Nephron (organoid): ENCODE results near the gene C6orf15.

ENCODE experiments used
- H3K27ac Mint-ChIP-seq, 3 experiments: 2 replicates each; pipeline ENCODE4 v1.8.0; 2020; ENCODE audit warnings: mixed read lengths in 3 of 3, mild to moderate bottlenecking in 2 of 3, moderate library complexity in 1 of 3
- H3K27me3 Mint-ChIP-seq: 2 replicates; pipeline ENCODE4 v1.8.0; 2021; ENCODE audit warnings: low read depth, mild to moderate bottlenecking, moderate library complexity, mixed read lengths
- H3K36me3 Mint-ChIP-seq: 2 replicates; pipeline ENCODE4 v1.8.0; 2020; ENCODE audit warnings: low read depth, mixed read lengths
- H3K4me1 Mint-ChIP-seq: 2 replicates; pipeline ENCODE4 v1.8.0; 2020; ENCODE audit warnings: mixed read lengths
- H3K4me3 Mint-ChIP-seq, 3 experiments: 2 replicates each; pipeline ENCODE4 v1.8.0; 2020; ENCODE audit warnings: mild to moderate bottlenecking in 3 of 3, mixed read lengths in 3 of 3, moderate library complexity in 2 of 3
- H3K9me3 Mint-ChIP-seq: 2 replicates; pipeline ENCODE4 v1.8.0; 2020; ENCODE audit warnings: mixed read lengths
- CTCF ChIP-seq, 3 experiments: fragments of 200-600 bp; sonication (generic); IDR thresholded peaks; one replicate each; pipeline ENCODE4 v1.5.0; 2021; ENCODE audit warnings: antibody characterized with exemption in 3 of 3; ENCODE audit not compliant: unreplicated experiment in 3 of 3

The C6orf15 gene

GRCh38 chr6:31086788-31087440 lies 25.5 kb downstream of the C6orf15 start:
- no peaks in the 10 kb centered on the region for H3K36me3 Mint-ChIP-seq
- no peak for TF ChIP-seq CTCF (IDR thresholded peaks at IDR 0.05; ENCODE audit: unreplicated experiment in 3 of 3)

GRCh38 chr6:31083742-31084354 lies 28.5 kb downstream of the C6orf15 start:
- H3K9me3 Mint-ChIP-seq: no peaks in the 10 kb centered on the region
- H3K4me1 Mint-ChIP-seq: peaks cover 32% of the 10 kb centered on the region
- peak overlapping the region in 2 of 3 experiments; percentile 15 to 35 for H3K27ac Mint-ChIP-seq
- H3K27me3 Mint-ChIP-seq: peaks cover 20% of the 10 kb centered on the region
- no peaks in the 10 kb centered on the region for H3K36me3 Mint-ChIP-seq
- no peak overlapping the region for H3K4me3 Mint-ChIP-seq
- peak; percentile 17 to 46 (median 21) for TF ChIP-seq CTCF (IDR thresholded peaks at IDR 0.05; ENCODE audit: unreplicated experiment in 3 of 3)

More at GRCh38 chr6:31086788-31087440, 25.5 kb downstream of the C6orf15 start:
- H3K4me3 Mint-ChIP-seq: no peak overlapping the region
- no peaks in the 10 kb centered on the region for H3K9me3 Mint-ChIP-seq
- peaks cover 19% of the 10 kb centered on the region for H3K27me3 Mint-ChIP-seq
- H3K27ac Mint-ChIP-seq: no peak overlapping the region
- peaks cover 26% of the 10 kb centered on the region for H3K4me1 Mint-ChIP-seq

- Mint-ChIP-seq H3K4me3 (no peak overlapping the region), H3K27me3 (peaks cover 20% of the 10 kb centered on the region), H3K4me1 (peaks cover 24% of the 10 kb centered on the region), H3K36me3 (no peaks in the 10 kb centered on the region), H3K27ac (no peak overlapping the region), H3K9me3 (no peaks in the 10 kb centered on the region)
- no peak for TF ChIP-seq CTCF (IDR thresholded peaks at IDR 0.05; ENCODE audit: unreplicated experiment in 3 of 3)
Observed at GRCh38 chr6:31081872-31082271, 30.5 kb downstream of the C6orf15 start.

GRCh38 chr6:31079656-31080261 lies 32.6 kb downstream of the C6orf15 start:
- Mint-ChIP-seq H3K27me3 (peaks cover 16% of the 10 kb centered on the region), H3K27ac (peak overlapping the region in 2 of 3 experiments; percentile 14 to 33), H3K4me1 (peaks cover 20% of the 10 kb centered on the region), H3K9me3 (no peaks in the 10 kb centered on the region), H3K4me3 (peak overlapping the region in 1 of 3 experiments; percentile 42), H3K36me3 (no peaks in the 10 kb centered on the region)
- TF ChIP-seq CTCF (IDR thresholded peaks at IDR 0.05; ENCODE audit: unreplicated experiment in 3 of 3): peak; percentile 80 to 82 (median 82)

GRCh38 chr6:31076611-31077010 lies 35.8 kb downstream of the C6orf15 start:
- TF ChIP-seq CTCF (IDR thresholded peaks at IDR 0.05; ENCODE audit: unreplicated experiment in 3 of 3): no peak
- Mint-ChIP-seq H3K9me3 (no peaks in the 10 kb centered on the region), H3K36me3 (no peaks in the 10 kb centered on the region)

More at GRCh38 chr6:31076611-31077010, 35.8 kb downstream of the C6orf15 start:
- H3K27me3 Mint-ChIP-seq: peaks cover 9% of the 10 kb centered on the region
- peaks cover 21% of the 10 kb centered on the region for H3K4me1 Mint-ChIP-seq
- H3K4me3 Mint-ChIP-seq: no peak overlapping the region
- peak overlapping the region; percentile 65 to 90 (median 78) for H3K27ac Mint-ChIP-seq
